GM23338 (cell line): ENCODE data around the gene YBX3. TPM values are rescaled to one million over a fixed set of nuclear protein-coding genes. Genes with fewer than 3 reads are reported as not detected.

ENCODE experiments used
- ATAC-seq: fragments of 200-7000 bp; cut with Tn5 transposase; 3 replicates; pipeline ENCODE4 v1.9.1; 2020
- DNase-seq: peaks from one replicate; pipeline ENCODE4 v3.0.0-alpha.2; 2015; ENCODE audit warnings: low spot score
- H2AFZ ChIP-seq: fragments of 200-600 bp; sonication (generic); 2 replicates; pipeline ENCODE4 v1.8.0; 2016; ENCODE audit warnings: antibody characterized with exemption, mild to moderate bottlenecking, moderate library complexity
- H3F3A ChIP-seq: fragments of 200-600 bp; sonication (generic); replicated peaks from 2 replicates; pipeline ENCODE4 v1.8.0; 2017; ENCODE audit warnings: antibody characterized with exemption, mixed run types, low read depth
- H3K27ac ChIP-seq: fragments of 200-600 bp; sonication (generic); 2 replicates; pipeline ENCODE4 v1.6.1; 2016; ENCODE audit warnings: low read depth
- H3K27me3 ChIP-seq: fragments of 200-600 bp; sonication (generic); 2 replicates; pipeline ENCODE4 v1.8.0; 2016; ENCODE audit warnings: mild to moderate bottlenecking, mixed run types, moderate library complexity; ENCODE audit not compliant: insufficient read depth
- H3K36me3 ChIP-seq: fragments of 200-600 bp; sonication (generic); 2 replicates; pipeline ENCODE4 v1.8.0; 2016; ENCODE audit warnings: mild to moderate bottlenecking; ENCODE audit not compliant: insufficient read depth
- H3K4me1 ChIP-seq: fragments of 200-600 bp; sonication (generic); 2 replicates; pipeline ENCODE4 v1.8.0; 2016; ENCODE audit warnings: mild to moderate bottlenecking, moderate library complexity; ENCODE audit not compliant: insufficient read depth
- H3K4me2 ChIP-seq: fragments of 200-600 bp; sonication (generic); 2 replicates; pipeline ENCODE4 v1.7.1; 2017; ENCODE audit warnings: mixed run types
- H3K4me3 ChIP-seq: fragments of 200-600 bp; sonication (generic); 2 replicates; pipeline ENCODE4 v1.6.1; 2016; ENCODE audit warnings: mixed run types
- H3K79me2 ChIP-seq: fragments of 200-600 bp; sonication (generic); replicated peaks from 2 replicates; pipeline ENCODE4 v1.8.0; 2017; ENCODE audit warnings: mild to moderate bottlenecking; ENCODE audit not compliant: insufficient read depth
- H3K9me2 ChIP-seq: fragments of 200-600 bp; sonication (generic); 2 replicates; pipeline ENCODE4 v1.8.0; 2017; ENCODE audit not compliant: insufficient read depth
- H4K20me1 ChIP-seq: fragments of 200-600 bp; sonication (generic); replicated peaks from 2 replicates; pipeline ENCODE4 v1.8.0; 2017; ENCODE audit warnings: mild to moderate bottlenecking; ENCODE audit not compliant: insufficient read depth
- H3K27ac Mint-ChIP-seq: 2 replicates; pipeline ENCODE4 v1.8.0; 2020; ENCODE audit warnings: inconsistent platforms, mild to moderate bottlenecking, moderate library complexity, mixed read lengths
- H3K27me3 Mint-ChIP-seq: 3 replicates; pipeline ENCODE4 v1.8.0; 2022; ENCODE audit warnings: low read depth, mild to moderate bottlenecking, moderate library complexity, mixed read lengths, inconsistent platforms; ENCODE audit not compliant: insufficient read depth, poor library complexity
- H3K36me3 Mint-ChIP-seq: 3 replicates; pipeline ENCODE4 v1.8.0; 2021; ENCODE audit warnings: low read depth, mild to moderate bottlenecking, inconsistent platforms, moderate library complexity, mixed read lengths
- H3K4me1 Mint-ChIP-seq: 3 replicates; pipeline ENCODE4 v1.8.0; 2020; ENCODE audit warnings: mild to moderate bottlenecking, inconsistent platforms, mixed read lengths
- H3K4me3 Mint-ChIP-seq: 3 replicates; pipeline ENCODE4 v1.8.0; 2021; ENCODE audit warnings: moderate library complexity, mild to moderate bottlenecking, inconsistent platforms, mixed read lengths
- H3K9me3 Mint-ChIP-seq: 3 replicates; pipeline ENCODE4 v1.8.0; 2020; ENCODE audit warnings: moderate library complexity, mild to moderate bottlenecking, inconsistent platforms, mixed read lengths
- CREB1 ChIP-seq: fragments of 250-450 bp; sonication (Bioruptor Pico); IDR thresholded peaks from 2 replicates; pipeline ENCODE4 v1.5.0; 2020; ENCODE audit warnings: low read depth, mild to moderate bottlenecking, moderate library complexity
- EZH2 ChIP-seq: fragments of 200-600 bp; sonication (generic); IDR thresholded peaks from one replicate; pipeline ENCODE4 v1.8.0; 2017; ENCODE audit warnings: antibody characterized with exemption, mild to moderate bottlenecking, low read depth; ENCODE audit not compliant: unreplicated experiment
- EZH2phosphoT487 ChIP-seq: fragments of 200-600 bp; sonication (generic); IDR thresholded peaks from one replicate; pipeline ENCODE4 v1.8.1; 2018; ENCODE audit warnings: antibody characterized with exemption; ENCODE audit not compliant: unreplicated experiment
- JUNB ChIP-seq: IDR thresholded peaks from one replicate; pipeline ENCODE4 v1.6.1; 2016; ENCODE audit warnings: antibody characterized with exemption; ENCODE audit not compliant: unreplicated experiment
- NANOG ChIP-seq: IDR thresholded peaks from 2 replicates; pipeline ENCODE4 v1.6.1; 2016; ENCODE audit warnings: antibody characterized with exemption, borderline replicate concordance
- POLR2AphosphoS5 ChIP-seq: IDR thresholded peaks from 2 replicates; pipeline ENCODE4 v1.6.1; 2016; ENCODE audit warnings: antibody characterized with exemption, low read depth
- STAT1 ChIP-seq: IDR thresholded peaks from one replicate; pipeline ENCODE4 v1.6.1; 2016; ENCODE audit warnings: antibody characterized with exemption; ENCODE audit not compliant: unreplicated experiment
- ZNF114 ChIP-seq: fragments of 250-450 bp; sonication (Bioruptor Pico); IDR thresholded peaks from 2 replicates; pipeline ENCODE4 v1.5.0; 2020; ENCODE audit warnings: mild to moderate bottlenecking, moderate library complexity
- ZNF331 ChIP-seq: fragments of 250-450 bp; sonication (Bioruptor Pico); IDR thresholded peaks from 2 replicates; pipeline ENCODE4 v1.5.0; 2020; ENCODE audit warnings: low read depth, mild to moderate bottlenecking, moderate library complexity
- polyA plus RNA-seq: library from polyadenylated mRNA; unstranded; fragments of >200 nt; fragmentation: Nextera tagmentation; extraction: Ambion mirVana; gene quantifications from 2 replicates; pipeline ENCODE4 v1.2.1, GENCODE V29; 2016
- total RNA-seq: library from RNA; depleted of rRNA; stranded (reverse); fragments of >200 nt; shearing (Covaris generic); gene quantifications from 2 replicates; pipeline ENCODE4 v1.2.3, GENCODE V29; 2014
- TF ChIP-seq, protein P1 (sequence below), 2 experiments: fragments of 200-600 bp in 1 of 2; sonication (generic) in 1 of 2; conservative IDR thresholded peaks; 2 replicates each; pipeline versions ENCODE4 v1.5.1 to v1.6.1; 2016 to 2017; ENCODE audit warnings: antibody characterized with exemption in 2 of 2, low read depth in 2 of 2, mild to moderate bottlenecking in 2 of 2, moderate library complexity in 1 of 2
- TF ChIP-seq, protein P2 (sequence below): fragments of 250-450 bp; sonication (Bioruptor Pico); IDR thresholded peaks from 2 replicates; pipeline ENCODE4 v1.5.0; 2020; ENCODE audit warnings: mild to moderate bottlenecking, moderate library complexity
- TF ChIP-seq, protein P3 (sequence below): IDR thresholded peaks from 2 replicates; pipeline ENCODE4 v1.6.1; 2016; ENCODE audit warnings: antibody characterized with exemption
- TF ChIP-seq, protein P4 (sequence below): IDR thresholded peaks from one replicate; pipeline ENCODE4 v1.6.1; 2018; ENCODE audit warnings: antibody characterized with exemption; ENCODE audit not compliant: unreplicated experiment

Gene YBX3
- total and polyA plus RNA-seq, 2 experiments from 2014 or later, result 179 to 450 TPM

DNA sequence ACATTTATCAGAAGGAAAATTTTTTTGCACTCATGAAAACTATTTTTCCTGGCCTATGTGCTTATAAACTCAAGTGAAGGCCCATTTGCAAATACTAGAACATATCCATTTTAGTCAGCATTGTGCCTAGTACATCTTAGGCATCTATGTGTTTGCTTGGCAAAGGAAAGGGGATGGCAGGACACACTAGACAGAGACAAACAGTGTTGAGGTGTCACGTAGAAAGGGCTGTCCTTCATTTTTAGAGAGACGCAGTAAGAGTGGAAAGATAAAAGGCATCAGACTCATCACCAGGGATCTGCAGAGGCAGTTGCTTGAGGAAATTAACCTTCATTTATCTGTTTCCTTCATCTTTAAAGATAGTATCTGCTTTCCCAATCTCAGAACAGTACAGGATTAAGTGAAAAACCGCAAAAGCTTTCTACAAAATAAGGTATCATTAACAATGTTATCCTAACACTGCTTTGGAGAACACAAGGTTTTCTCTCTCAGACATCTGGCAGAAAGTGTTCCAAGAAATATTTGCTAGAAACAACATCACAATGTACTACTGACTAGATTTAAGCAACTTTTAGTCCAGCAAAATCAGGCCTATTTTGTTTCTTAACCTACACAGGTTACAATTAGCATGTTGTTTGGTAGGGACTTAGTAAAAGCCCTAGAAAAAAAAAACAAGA lies 2.0 kb downstream of the YBX3 start:
- Mint-ChIP-seq H3K9me3 (no peaks in the 10 kb centered on the region; the same call in 1 of the 3 replicates), H3K4me3 (peak overlapping the region; percentile 97), H3K4me1 (peaks cover 53% of the 10 kb centered on the region), H3K27ac (no peak overlapping the region), H3K36me3 (peaks cover 20% of the 10 kb centered on the region), H3K27me3 (peaks cover 7% of the 10 kb centered on the region)
- Histone ChIP-seq H3K36me3 (no peaks in the 10 kb centered on the region; the same call in 1 of the 2 replicates), H3K4me2 (peak overlapping the region; percentile 92), H4K20me1 (peaks cover 9% of the 10 kb centered on the region; the same call in 1 of the 2 replicates), H3K9me2 (no peaks in the 10 kb centered on the region), H2AFZ (no peak overlapping the region), H3K4me1 (peaks cover 60% of the 10 kb centered on the region), H3K79me2 (peaks cover 66% of the 10 kb centered on the region), H3K27ac (0 out of 2 replicates have a peak overlapping the region, but pooled peaks have one; percentile 17), H3F3A (no peaks in the 10 kb centered on the region), H3K4me3 (peak overlapping the region; percentile 83), H3K27me3 (peaks cover 15% of the 10 kb centered on the region)
- DNase-seq (no peak), ATAC-seq (no peak)
- TF ChIP-seq CREB1 (CRISPR knock-in tag) (no peak), STAT1 (no peak), EZH2phosphoT487 (no peak), NANOG (no peak), ZNF331 (CRISPR knock-in tag) (no peak), EZH2 (no peak), POLR2AphosphoS5 (no peak), ZNF114 (CRISPR knock-in tag) (no peak), JUNB (no peak)
- TF ChIP-seq, protein P1, sequence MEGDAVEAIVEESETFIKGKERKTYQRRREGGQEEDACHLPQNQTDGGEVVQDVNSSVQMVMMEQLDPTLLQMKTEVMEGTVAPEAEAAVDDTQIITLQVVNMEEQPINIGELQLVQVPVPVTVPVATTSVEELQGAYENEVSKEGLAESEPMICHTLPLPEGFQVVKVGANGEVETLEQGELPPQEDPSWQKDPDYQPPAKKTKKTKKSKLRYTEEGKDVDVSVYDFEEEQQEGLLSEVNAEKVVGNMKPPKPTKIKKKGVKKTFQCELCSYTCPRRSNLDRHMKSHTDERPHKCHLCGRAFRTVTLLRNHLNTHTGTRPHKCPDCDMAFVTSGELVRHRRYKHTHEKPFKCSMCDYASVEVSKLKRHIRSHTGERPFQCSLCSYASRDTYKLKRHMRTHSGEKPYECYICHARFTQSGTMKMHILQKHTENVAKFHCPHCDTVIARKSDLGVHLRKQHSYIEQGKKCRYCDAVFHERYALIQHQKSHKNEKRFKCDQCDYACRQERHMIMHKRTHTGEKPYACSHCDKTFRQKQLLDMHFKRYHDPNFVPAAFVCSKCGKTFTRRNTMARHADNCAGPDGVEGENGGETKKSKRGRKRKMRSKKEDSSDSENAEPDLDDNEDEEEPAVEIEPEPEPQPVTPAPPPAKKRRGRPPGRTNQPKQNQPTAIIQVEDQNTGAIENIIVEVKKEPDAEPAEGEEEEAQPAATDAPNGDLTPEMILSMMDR (conservative IDR thresholded peaks at IDR 0.05; ENCODE audit: low read depth in 2 of 2), result no peak
- TF ChIP-seq, protein P2, sequence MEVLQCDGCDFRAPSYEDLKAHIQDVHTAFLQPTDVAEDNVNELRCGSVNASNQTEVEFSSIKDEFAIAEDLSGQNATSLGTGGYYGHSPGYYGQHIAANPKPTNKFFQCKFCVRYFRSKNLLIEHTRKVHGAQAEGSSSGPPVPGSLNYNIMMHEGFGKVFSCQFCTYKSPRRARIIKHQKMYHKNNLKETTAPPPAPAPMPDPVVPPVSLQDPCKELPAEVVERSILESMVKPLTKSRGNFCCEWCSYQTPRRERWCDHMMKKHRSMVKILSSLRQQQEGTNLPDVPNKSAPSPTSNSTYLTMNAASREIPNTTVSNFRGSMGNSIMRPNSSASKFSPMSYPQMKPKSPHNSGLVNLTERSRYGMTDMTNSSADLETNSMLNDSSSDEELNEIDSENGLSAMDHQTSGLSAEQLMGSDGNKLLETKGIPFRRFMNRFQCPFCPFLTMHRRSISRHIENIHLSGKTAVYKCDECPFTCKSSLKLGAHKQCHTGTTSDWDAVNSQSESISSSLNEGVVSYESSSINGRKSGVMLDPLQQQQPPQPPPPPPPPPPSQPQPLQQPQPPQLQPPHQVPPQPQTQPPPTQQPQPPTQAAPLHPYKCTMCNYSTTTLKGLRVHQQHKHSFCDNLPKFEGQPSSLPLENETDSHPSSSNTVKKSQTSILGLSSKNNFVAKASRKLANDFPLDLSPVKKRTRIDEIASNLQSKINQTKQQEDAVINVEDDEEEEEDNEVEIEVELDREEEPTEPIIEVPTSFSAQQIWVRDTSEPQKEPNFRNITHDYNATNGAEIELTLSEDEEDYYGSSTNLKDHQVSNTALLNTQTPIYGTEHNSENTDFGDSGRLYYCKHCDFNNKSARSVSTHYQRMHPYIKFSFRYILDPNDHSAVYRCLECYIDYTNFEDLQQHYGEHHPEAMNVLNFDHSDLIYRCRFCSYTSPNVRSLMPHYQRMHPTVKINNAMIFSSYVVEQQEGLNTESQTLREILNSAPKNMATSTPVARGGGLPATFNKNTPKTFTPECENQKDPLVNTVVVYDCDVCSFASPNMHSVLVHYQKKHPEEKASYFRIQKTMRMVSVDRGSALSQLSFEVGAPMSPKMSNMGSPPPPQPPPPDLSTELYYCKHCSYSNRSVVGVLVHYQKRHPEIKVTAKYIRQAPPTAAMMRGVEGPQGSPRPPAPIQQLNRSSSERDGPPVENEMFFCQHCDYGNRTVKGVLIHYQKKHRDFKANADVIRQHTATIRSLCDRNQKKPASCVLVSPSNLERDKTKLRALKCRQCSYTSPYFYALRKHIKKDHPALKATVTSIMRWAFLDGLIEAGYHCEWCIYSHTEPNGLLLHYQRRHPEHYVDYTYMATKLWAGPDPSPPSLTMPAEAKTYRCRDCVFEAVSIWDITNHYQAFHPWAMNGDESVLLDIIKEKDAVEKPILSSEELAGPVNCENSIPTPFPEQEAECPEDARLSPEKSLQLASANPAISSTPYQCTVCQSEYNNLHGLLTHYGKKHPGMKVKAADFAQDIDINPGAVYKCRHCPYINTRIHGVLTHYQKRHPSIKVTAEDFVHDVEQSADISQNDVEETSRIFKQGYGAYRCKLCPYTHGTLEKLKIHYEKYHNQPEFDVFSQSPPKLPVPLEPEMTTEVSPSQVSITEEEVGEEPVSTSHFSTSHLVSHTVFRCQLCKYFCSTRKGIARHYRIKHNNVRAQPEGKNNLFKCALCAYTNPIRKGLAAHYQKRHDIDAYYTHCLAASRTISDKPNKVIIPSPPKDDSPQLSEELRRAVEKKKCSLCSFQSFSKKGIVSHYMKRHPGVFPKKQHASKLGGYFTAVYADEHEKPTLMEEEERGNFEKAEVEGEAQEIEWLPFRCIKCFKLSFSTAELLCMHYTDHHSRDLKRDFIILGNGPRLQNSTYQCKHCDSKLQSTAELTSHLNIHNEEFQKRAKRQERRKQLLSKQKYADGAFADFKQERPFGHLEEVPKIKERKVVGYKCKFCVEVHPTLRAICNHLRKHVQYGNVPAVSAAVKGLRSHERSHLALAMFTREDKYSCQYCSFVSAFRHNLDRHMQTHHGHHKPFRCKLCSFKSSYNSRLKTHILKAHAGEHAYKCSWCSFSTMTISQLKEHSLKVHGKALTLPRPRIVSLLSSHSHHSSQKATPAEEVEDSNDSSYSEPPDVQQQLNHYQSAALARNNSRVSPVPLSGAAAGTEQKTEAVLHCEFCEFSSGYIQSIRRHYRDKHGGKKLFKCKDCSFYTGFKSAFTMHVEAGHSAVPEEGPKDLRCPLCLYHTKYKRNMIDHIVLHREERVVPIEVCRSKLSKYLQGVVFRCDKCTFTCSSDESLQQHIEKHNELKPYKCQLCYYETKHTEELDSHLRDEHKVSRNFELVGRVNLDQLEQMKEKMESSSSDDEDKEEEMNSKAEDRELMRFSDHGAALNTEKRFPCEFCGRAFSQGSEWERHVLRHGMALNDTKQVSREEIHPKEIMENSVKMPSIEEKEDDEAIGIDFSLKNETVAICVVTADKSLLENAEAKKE, result no peak
- TF ChIP-seq, protein P3, sequence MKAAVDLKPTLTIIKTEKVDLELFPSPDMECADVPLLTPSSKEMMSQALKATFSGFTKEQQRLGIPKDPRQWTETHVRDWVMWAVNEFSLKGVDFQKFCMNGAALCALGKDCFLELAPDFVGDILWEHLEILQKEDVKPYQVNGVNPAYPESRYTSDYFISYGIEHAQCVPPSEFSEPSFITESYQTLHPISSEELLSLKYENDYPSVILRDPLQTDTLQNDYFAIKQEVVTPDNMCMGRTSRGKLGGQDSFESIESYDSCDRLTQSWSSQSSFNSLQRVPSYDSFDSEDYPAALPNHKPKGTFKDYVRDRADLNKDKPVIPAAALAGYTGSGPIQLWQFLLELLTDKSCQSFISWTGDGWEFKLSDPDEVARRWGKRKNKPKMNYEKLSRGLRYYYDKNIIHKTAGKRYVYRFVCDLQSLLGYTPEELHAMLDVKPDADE, result no peak
- TF ChIP-seq, protein P4, sequence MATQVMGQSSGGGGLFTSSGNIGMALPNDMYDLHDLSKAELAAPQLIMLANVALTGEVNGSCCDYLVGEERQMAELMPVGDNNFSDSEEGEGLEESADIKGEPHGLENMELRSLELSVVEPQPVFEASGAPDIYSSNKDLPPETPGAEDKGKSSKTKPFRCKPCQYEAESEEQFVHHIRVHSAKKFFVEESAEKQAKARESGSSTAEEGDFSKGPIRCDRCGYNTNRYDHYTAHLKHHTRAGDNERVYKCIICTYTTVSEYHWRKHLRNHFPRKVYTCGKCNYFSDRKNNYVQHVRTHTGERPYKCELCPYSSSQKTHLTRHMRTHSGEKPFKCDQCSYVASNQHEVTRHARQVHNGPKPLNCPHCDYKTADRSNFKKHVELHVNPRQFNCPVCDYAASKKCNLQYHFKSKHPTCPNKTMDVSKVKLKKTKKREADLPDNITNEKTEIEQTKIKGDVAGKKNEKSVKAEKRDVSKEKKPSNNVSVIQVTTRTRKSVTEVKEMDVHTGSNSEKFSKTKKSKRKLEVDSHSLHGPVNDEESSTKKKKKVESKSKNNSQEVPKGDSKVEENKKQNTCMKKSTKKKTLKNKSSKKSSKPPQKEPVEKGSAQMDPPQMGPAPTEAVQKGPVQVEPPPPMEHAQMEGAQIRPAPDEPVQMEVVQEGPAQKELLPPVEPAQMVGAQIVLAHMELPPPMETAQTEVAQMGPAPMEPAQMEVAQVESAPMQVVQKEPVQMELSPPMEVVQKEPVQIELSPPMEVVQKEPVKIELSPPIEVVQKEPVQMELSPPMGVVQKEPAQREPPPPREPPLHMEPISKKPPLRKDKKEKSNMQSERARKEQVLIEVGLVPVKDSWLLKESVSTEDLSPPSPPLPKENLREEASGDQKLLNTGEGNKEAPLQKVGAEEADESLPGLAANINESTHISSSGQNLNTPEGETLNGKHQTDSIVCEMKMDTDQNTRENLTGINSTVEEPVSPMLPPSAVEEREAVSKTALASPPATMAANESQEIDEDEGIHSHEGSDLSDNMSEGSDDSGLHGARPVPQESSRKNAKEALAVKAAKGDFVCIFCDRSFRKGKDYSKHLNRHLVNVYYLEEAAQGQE, result no peak
